GM23338 (cell line): ENCODE data around the gene SPATA9. TPM values are rescaled to one million over a fixed set of nuclear protein-coding genes. Genes with fewer than 3 reads are reported as not detected.

ENCODE experiments used
- ATAC-seq: fragments of 200-7000 bp; cut with Tn5 transposase; 3 replicates; pipeline ENCODE4 v1.9.1; 2020
- DNase-seq: peaks from one replicate; pipeline ENCODE4 v3.0.0-alpha.2; 2015; ENCODE audit warnings: low spot score
- H2AFZ ChIP-seq: fragments of 200-600 bp; sonication (generic); 2 replicates; pipeline ENCODE4 v1.8.0; 2016; ENCODE audit warnings: antibody characterized with exemption, mild to moderate bottlenecking, moderate library complexity
- H3F3A ChIP-seq: fragments of 200-600 bp; sonication (generic); replicated peaks from 2 replicates; pipeline ENCODE4 v1.8.0; 2017; ENCODE audit warnings: antibody characterized with exemption, mixed run types, low read depth
- H3K27ac ChIP-seq: fragments of 200-600 bp; sonication (generic); 2 replicates; pipeline ENCODE4 v1.6.1; 2016; ENCODE audit warnings: low read depth
- H3K27me3 ChIP-seq: fragments of 200-600 bp; sonication (generic); 2 replicates; pipeline ENCODE4 v1.8.0; 2016; ENCODE audit warnings: mild to moderate bottlenecking, mixed run types, moderate library complexity; ENCODE audit not compliant: insufficient read depth
- H3K36me3 ChIP-seq: fragments of 200-600 bp; sonication (generic); 2 replicates; pipeline ENCODE4 v1.8.0; 2016; ENCODE audit warnings: mild to moderate bottlenecking; ENCODE audit not compliant: insufficient read depth
- H3K4me1 ChIP-seq: fragments of 200-600 bp; sonication (generic); 2 replicates; pipeline ENCODE4 v1.8.0; 2016; ENCODE audit warnings: mild to moderate bottlenecking, moderate library complexity; ENCODE audit not compliant: insufficient read depth
- H3K4me2 ChIP-seq: fragments of 200-600 bp; sonication (generic); 2 replicates; pipeline ENCODE4 v1.7.1; 2017; ENCODE audit warnings: mixed run types
- H3K4me3 ChIP-seq: fragments of 200-600 bp; sonication (generic); 2 replicates; pipeline ENCODE4 v1.6.1; 2016; ENCODE audit warnings: mixed run types
- H3K79me2 ChIP-seq: fragments of 200-600 bp; sonication (generic); replicated peaks from 2 replicates; pipeline ENCODE4 v1.8.0; 2017; ENCODE audit warnings: mild to moderate bottlenecking; ENCODE audit not compliant: insufficient read depth
- H3K9me2 ChIP-seq: fragments of 200-600 bp; sonication (generic); 2 replicates; pipeline ENCODE4 v1.8.0; 2017; ENCODE audit not compliant: insufficient read depth
- H4K20me1 ChIP-seq: fragments of 200-600 bp; sonication (generic); replicated peaks from 2 replicates; pipeline ENCODE4 v1.8.0; 2017; ENCODE audit warnings: mild to moderate bottlenecking; ENCODE audit not compliant: insufficient read depth
- H3K27ac Mint-ChIP-seq: 2 replicates; pipeline ENCODE4 v1.8.0; 2020; ENCODE audit warnings: inconsistent platforms, mild to moderate bottlenecking, moderate library complexity, mixed read lengths
- H3K27me3 Mint-ChIP-seq: 3 replicates; pipeline ENCODE4 v1.8.0; 2022; ENCODE audit warnings: low read depth, mild to moderate bottlenecking, moderate library complexity, mixed read lengths, inconsistent platforms; ENCODE audit not compliant: insufficient read depth, poor library complexity
- H3K36me3 Mint-ChIP-seq: 3 replicates; pipeline ENCODE4 v1.8.0; 2021; ENCODE audit warnings: low read depth, mild to moderate bottlenecking, inconsistent platforms, moderate library complexity, mixed read lengths
- H3K4me1 Mint-ChIP-seq: 3 replicates; pipeline ENCODE4 v1.8.0; 2020; ENCODE audit warnings: mild to moderate bottlenecking, inconsistent platforms, mixed read lengths
- H3K4me3 Mint-ChIP-seq: 3 replicates; pipeline ENCODE4 v1.8.0; 2021; ENCODE audit warnings: moderate library complexity, mild to moderate bottlenecking, inconsistent platforms, mixed read lengths
- H3K9me3 Mint-ChIP-seq: 3 replicates; pipeline ENCODE4 v1.8.0; 2020; ENCODE audit warnings: moderate library complexity, mild to moderate bottlenecking, inconsistent platforms, mixed read lengths
- CREB1 ChIP-seq: fragments of 250-450 bp; sonication (Bioruptor Pico); IDR thresholded peaks from 2 replicates; pipeline ENCODE4 v1.5.0; 2020; ENCODE audit warnings: low read depth, mild to moderate bottlenecking, moderate library complexity
- EZH2 ChIP-seq: fragments of 200-600 bp; sonication (generic); IDR thresholded peaks from one replicate; pipeline ENCODE4 v1.8.0; 2017; ENCODE audit warnings: antibody characterized with exemption, mild to moderate bottlenecking, low read depth; ENCODE audit not compliant: unreplicated experiment
- EZH2phosphoT487 ChIP-seq: fragments of 200-600 bp; sonication (generic); IDR thresholded peaks from one replicate; pipeline ENCODE4 v1.8.1; 2018; ENCODE audit warnings: antibody characterized with exemption; ENCODE audit not compliant: unreplicated experiment
- NANOG ChIP-seq: IDR thresholded peaks from 2 replicates; pipeline ENCODE4 v1.6.1; 2016; ENCODE audit warnings: antibody characterized with exemption, borderline replicate concordance
- ZNF114 ChIP-seq: fragments of 250-450 bp; sonication (Bioruptor Pico); IDR thresholded peaks from 2 replicates; pipeline ENCODE4 v1.5.0; 2020; ENCODE audit warnings: mild to moderate bottlenecking, moderate library complexity
- ZNF331 ChIP-seq: fragments of 250-450 bp; sonication (Bioruptor Pico); IDR thresholded peaks from 2 replicates; pipeline ENCODE4 v1.5.0; 2020; ENCODE audit warnings: low read depth, mild to moderate bottlenecking, moderate library complexity
- polyA plus RNA-seq: library from polyadenylated mRNA; unstranded; fragments of >200 nt; fragmentation: Nextera tagmentation; extraction: Ambion mirVana; gene quantifications from 2 replicates; pipeline ENCODE4 v1.2.1, GENCODE V29; 2016
- total RNA-seq: library from RNA; depleted of rRNA; stranded (reverse); fragments of >200 nt; shearing (Covaris generic); gene quantifications from 2 replicates; pipeline ENCODE4 v1.2.3, GENCODE V29; 2014
- TF ChIP-seq, protein P1 (sequence below), 2 experiments: fragments of 200-600 bp in 1 of 2; sonication (generic) in 1 of 2; conservative IDR thresholded peaks; 2 replicates each; pipeline versions ENCODE4 v1.5.1 to v1.6.1; 2016 to 2017; ENCODE audit warnings: antibody characterized with exemption in 2 of 2, low read depth in 2 of 2, mild to moderate bottlenecking in 2 of 2, moderate library complexity in 1 of 2
- TF ChIP-seq, protein P2 (sequence below): IDR thresholded peaks from 2 replicates; pipeline ENCODE4 v1.6.1; 2016; ENCODE audit warnings: antibody characterized with exemption

Gene SPATA9
- total and polyA plus RNA-seq, 2 experiments from 2014 or later, result not detected

DNA sequence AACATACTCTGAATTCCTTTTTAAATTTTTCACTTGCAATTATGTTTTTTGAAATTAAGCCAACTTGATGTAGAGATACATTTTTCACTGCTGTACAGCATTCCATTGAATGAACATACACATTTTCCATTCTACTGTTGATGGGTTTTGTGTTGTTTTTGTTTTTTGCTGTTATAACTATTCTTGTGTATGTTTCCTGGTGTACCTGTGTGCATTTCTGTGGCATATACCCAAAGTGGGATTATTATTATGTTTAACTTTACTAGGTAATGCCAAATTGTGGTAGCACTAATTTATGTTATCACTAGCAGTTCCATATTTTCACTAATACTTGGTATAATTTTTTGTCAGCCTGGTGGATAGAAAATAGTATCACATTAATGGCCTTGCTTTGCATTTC lies 33.5 kb downstream of the SPATA9 start:
- Histone ChIP-seq H3K4me2 (no peak overlapping the region), H4K20me1 (no peaks in the 10 kb centered on the region), H3K36me3 (no peaks in the 10 kb centered on the region), H3K9me2 (no peaks in the 10 kb centered on the region), H3K79me2 (no peaks in the 10 kb centered on the region), H3K4me3 (no peak overlapping the region), H3F3A (no peaks in the 10 kb centered on the region), H3K27me3 (no peaks in the 10 kb centered on the region), H2AFZ (no peak overlapping the region), H3K27ac (no peak overlapping the region), H3K4me1 (no peaks in the 10 kb centered on the region)
- no peak for DNase-seq
- Mint-ChIP-seq H3K27ac (no peak overlapping the region), H3K36me3 (no peaks in the 10 kb centered on the region), H3K4me3 (no peak overlapping the region), H3K27me3 (peaks cover 6% of the 10 kb centered on the region), H3K4me1 (no peaks in the 10 kb centered on the region), H3K9me3 (no peaks in the 10 kb centered on the region)
- TF ChIP-seq NANOG (no peak), ZNF331 (CRISPR knock-in tag) (no peak), EZH2phosphoT487 (no peak)
- no peak for ATAC-seq

DNA sequence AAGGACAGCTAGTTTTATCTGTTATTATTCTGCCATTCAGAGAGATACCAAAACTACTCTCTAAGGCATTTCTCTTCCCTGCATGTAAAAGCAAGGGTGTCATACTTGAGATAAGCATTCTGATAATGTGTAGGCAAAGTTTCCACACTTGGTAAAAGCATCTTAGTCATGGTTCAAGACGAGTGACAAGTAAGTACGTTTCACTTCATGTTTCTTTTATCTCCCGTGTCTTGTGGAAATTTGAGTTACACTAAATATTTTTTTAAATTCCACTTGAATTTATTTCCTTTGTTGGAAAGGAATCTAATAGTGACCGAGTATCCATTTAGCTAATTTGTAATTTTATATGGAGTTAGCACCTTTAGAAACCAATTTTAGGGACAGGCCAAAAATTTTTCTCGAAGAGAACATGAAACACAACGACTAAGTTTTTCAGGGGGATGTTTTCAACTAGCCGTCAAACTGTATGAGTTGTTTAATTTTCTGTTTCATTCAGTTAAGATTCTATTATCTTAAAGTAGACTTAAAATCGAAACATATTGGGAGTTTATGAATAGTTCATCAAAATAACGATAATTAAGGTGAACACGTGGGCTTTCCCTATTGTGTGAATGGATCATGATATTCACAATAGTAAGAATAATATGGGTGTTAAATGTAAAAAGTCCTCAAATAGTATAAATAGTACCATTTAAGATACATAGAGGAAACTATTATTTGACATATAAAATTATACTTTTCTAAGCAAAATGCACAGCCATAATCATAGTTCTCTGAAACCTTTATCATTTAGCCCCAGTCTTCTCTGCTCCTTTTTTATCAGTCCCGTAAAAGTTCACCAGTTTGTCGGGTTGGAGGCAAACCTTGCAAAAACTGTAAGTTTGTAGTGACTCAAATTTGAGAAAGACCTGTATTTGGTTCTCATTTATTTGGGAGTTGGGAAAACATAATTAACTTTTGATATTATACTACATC lies 34.6 kb downstream of the SPATA9 start:
- H3K36me3 ChIP-seq, result no peaks in the 10 kb centered on the region
- no peak overlapping the region for H3K4me3 Mint-ChIP-seq
- H3F3A ChIP-seq, result no peaks in the 10 kb centered on the region
- no peaks in the 10 kb centered on the region for H3K4me1 ChIP-seq
- peaks cover 8% of the 10 kb centered on the region for H3K27me3 Mint-ChIP-seq
- no peaks in the 10 kb centered on the region for H3K27me3 ChIP-seq
- H3K4me3 ChIP-seq, result no peak overlapping the region
- ATAC-seq (no peak), DNase-seq (no peak)
- no peaks in the 10 kb centered on the region for H3K9me3 Mint-ChIP-seq
- peak overlapping the region; percentile 84; the same call in 1 of the 2 replicates for H3K4me2 ChIP-seq
- no peaks in the 10 kb centered on the region for H3K9me2 ChIP-seq
- no peak for TF ChIP-seq EZH2
- H3K27ac Mint-ChIP-seq, result no peak overlapping the region
- no peaks in the 10 kb centered on the region for H3K79me2 ChIP-seq
- no peaks in the 10 kb centered on the region for H4K20me1 ChIP-seq
- no peaks in the 10 kb centered on the region for H3K36me3 Mint-ChIP-seq
- no peak overlapping the region for H2AFZ ChIP-seq
- no peaks in the 10 kb centered on the region for H3K4me1 Mint-ChIP-seq
- H3K27ac ChIP-seq, result no peak overlapping the region

DNA sequence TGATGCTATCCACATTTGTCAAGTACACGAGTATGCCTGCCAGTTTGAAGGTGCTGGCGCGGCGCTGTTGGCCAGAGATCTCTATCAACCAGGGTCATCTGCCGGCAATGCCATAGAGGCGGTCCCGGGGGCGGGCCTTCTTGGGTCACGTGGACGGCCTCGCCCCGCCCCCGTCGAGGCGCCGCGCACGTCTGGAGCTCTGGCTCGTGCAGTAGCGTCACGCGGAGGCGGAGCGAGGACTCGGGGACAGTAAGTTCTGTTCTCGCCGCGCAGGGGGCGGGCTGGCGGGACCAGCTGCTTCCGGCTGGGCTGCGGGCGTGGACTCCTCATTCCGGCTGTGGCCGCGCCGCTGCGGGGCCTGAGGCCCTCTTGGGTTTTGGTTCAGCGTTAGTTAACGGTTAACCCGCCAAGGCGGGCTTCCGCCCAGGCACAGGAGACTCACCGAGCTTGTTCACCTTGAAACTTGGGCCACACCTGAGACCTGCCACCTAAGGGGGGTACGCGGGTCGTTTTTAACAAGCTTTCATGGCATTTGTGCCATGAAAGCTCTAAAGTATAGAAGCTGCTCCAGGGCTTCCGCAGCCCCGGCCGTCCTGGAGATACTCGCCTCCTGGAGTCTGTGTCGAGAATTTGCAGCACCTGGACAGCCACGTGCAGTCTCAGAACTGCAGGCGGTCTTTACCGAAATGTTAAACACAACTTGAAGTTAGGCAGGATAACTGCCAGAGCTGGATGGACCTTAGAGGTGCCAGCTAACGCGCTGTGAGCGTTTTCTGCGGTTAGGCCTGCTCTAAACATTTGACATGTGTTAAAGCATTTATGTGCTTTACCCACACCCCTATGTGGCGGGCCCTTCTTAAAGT lies 36.0 kb downstream of the SPATA9 start, which contains the start of gene RFESD:
TSS of gene RFESD (plus strand) at position 209 of the 863 bp plus-strand sequence. CDS start 5,495 bp downstream, outside the sequence.
- Mint-ChIP-seq H3K27ac (peak within 1 kb of the TSS; percentile 82; the same call in 1 of the 2 replicates), H3K9me3 (no peaks in the 10 kb centered on the region), H3K4me1 (no peaks in the 10 kb centered on the region), H3K36me3 (no peaks in the 10 kb centered on the region), H3K27me3 (peaks cover 8% of the 10 kb centered on the region), H3K4me3 (peak within 1 kb of the TSS; percentile 78)
- DNase-seq (peak; percentile 98), ATAC-seq (peak; percentile 98)
- Histone ChIP-seq H2AFZ (peak within 1 kb of the TSS; percentile 95), H3F3A (no peaks in the 10 kb centered on the region), H3K4me1 (no peaks in the 10 kb centered on the region), H3K4me2 (peak within 1 kb of the TSS; percentile 84), H3K27me3 (no peaks in the 10 kb centered on the region), H3K27ac (peak within 1 kb of the TSS; percentile 85), H3K4me3 (peak within 1 kb of the TSS; percentile 64), H3K9me2 (no peaks in the 10 kb centered on the region), H3K79me2 (no peaks in the 10 kb centered on the region), H3K36me3 (no peaks in the 10 kb centered on the region), H4K20me1 (no peaks in the 10 kb centered on the region)
- TF ChIP-seq NANOG (no peak), CREB1 (CRISPR knock-in tag) (peak; percentile 84), ZNF114 (CRISPR knock-in tag) (no peak)
- TF ChIP-seq, protein P1, sequence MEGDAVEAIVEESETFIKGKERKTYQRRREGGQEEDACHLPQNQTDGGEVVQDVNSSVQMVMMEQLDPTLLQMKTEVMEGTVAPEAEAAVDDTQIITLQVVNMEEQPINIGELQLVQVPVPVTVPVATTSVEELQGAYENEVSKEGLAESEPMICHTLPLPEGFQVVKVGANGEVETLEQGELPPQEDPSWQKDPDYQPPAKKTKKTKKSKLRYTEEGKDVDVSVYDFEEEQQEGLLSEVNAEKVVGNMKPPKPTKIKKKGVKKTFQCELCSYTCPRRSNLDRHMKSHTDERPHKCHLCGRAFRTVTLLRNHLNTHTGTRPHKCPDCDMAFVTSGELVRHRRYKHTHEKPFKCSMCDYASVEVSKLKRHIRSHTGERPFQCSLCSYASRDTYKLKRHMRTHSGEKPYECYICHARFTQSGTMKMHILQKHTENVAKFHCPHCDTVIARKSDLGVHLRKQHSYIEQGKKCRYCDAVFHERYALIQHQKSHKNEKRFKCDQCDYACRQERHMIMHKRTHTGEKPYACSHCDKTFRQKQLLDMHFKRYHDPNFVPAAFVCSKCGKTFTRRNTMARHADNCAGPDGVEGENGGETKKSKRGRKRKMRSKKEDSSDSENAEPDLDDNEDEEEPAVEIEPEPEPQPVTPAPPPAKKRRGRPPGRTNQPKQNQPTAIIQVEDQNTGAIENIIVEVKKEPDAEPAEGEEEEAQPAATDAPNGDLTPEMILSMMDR (conservative IDR thresholded peaks at IDR 0.05; ENCODE audit: low read depth in 2 of 2), result peak; percentile 8 to 38; a peak in 2 of 4 replicates
- TF ChIP-seq, protein P2, sequence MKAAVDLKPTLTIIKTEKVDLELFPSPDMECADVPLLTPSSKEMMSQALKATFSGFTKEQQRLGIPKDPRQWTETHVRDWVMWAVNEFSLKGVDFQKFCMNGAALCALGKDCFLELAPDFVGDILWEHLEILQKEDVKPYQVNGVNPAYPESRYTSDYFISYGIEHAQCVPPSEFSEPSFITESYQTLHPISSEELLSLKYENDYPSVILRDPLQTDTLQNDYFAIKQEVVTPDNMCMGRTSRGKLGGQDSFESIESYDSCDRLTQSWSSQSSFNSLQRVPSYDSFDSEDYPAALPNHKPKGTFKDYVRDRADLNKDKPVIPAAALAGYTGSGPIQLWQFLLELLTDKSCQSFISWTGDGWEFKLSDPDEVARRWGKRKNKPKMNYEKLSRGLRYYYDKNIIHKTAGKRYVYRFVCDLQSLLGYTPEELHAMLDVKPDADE, result peak; percentile 56
